HG02678 (cell line): ENCODE results near the gene ARHGEF33.

Experiments
- ATAC-seq: cut with Tn5 transposase; IDR thresholded peaks from one replicate; pipeline ENCODE4 v1.9.1; 2021; ENCODE audit warnings: mild to moderate bottlenecking, moderate library complexity; ENCODE audit not compliant: unreplicated experiment

Gene ARHGEF33

GRCh38 chr2:38889575-38889974 is at the start of gene ARHGEF33:
Gene ARHGEF33, plus strand, starts transcription at chr2:38889875. Its CDS starts 29,573 bp downstream, at chr2:38919448.
- no peak for ATAC-seq

DNA sequence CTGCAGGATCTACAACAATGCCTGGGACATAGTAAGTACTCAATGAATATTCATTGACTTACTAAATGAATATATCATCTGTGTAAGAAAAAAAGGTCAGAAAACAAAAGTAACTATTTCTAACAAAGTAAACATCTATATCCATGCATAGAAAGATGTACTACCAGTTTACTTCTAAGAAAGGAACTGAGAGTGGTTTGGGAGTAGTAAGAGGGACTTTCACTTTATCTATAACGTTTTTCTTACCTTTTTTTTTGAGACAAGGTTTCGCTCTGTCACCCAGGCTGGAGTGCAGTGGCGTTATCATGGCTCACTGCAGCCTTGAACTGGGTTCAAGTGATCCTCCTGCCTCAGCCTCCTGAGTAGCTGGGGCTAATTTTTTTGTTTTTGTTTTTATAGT is 39.6 kb upstream of the ARHGEF33 start:
- ATAC-seq: peak; percentile 84

DNA sequence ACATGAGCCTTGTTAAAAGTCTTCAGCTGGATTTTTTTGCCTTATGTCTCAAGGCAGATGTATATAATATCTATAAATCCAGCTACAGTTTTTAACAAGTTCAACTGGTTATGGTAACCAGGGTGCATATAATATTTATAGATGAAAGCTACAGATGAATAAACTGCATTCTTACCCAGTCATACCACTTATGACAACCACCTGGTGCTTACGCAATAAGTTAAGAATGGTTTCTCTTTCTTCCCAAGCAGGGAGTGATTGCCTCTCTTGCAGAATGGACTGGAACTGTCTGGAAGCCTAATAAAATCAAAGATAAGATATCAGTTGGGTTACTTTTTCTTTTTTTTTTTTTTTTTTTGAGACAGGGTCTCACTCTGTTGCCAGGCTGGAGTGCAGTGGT is 33.5 kb upstream of the ARHGEF33 start:
- no peak for ATAC-seq

DNA sequence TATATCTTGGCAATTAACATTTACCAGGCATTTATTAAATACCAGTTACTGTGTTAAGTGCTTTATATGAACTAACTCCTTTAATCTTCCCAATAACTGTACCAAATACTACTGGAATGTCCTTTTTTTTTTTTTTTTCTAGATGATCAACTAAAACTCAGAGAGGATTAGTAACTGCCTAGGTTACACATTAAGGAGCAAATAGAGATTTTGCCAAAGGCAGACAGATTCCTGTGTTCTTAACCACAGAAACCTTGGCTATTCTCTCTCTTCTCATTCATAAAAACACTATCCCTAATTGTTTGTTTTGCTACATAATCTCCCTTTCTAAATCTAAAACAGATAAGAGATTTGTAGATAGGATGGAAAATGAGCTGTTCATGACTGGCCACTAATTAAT is 27.2 kb upstream of the ARHGEF33 start:
- no peak for ATAC-seq

- ATAC-seq: no peak
These were observed 26.5 kb upstream of the ARHGEF33 start for GRCh38 chr2:38863061-38863695.

DNA sequence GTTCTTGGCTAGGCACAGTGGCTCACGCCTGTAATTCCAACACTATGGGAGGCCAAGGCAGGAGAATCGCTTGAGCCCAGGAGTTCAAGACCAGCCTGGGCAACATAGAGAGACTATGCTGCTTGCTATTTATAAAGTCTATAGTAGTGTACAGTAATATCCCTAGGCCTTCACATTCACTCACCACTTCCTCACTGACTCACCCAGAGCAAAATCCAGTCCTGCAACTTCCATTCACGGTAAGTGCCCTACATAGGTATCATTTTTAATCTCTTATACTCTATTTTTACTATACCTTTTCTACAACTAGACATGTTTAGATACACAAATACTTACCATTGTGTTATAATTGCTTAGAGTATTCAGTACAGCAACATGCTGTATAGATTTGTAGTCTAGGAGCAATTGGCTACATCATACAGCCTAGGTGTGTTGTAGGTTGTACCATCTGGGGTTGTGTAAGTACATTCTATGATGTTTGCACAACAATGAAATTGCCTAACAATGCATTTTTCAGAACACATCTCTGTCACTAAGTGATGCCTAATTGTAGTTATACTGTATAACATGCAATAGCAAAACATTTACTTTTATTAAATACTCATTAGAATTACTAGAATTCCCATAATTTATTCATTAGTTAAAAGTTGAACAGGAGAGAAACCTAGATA is 22.8 kb upstream of the ARHGEF33 start:
- ATAC-seq: no peak

- ATAC-seq: no peak
These were observed 18.2 kb upstream of the ARHGEF33 start for GRCh38 chr2:38871432-38871831.

- ATAC-seq: no peak
These were observed 15.9 kb upstream of the ARHGEF33 start for GRCh38 chr2:38873763-38874162.

GRCh38 chr2:38875227-38875575 is 14.5 kb upstream of the ARHGEF33 start:
- ATAC-seq: peak; percentile 4

- ATAC-seq: peak; percentile 100
These were observed 13.9 kb upstream of the ARHGEF33 start, which contains the start of the genes DHX57 and MORN2 for GRCh38 chr2:38875576-38876367. Gene DHX57, minus strand, starts transcription at chr2:38875934. Its CDS starts 7,529 bp downstream, at chr2:38868405. Gene MORN2, plus strand, starts transcription at chr2:38875976.

DNA sequence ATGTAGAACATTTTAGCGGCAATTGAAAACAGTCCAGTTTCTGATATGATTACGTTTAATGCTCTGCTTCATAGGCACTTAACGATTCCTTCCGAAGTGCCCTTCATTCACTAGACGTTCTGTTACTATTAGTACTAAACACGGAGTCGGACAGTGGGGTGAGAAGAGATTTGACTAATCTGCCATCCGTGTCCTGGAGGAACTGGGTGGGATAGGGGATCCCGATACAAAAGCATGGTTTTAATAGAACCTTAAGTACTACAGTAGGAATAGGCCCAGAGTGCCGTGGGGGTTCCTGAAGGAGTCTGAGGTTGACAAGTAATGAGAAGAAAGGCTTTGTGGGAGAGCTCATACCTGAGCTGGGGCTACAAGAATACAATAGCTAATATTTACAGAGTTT is 13.3 kb upstream of the ARHGEF33 start:
- ATAC-seq: no peak

DNA sequence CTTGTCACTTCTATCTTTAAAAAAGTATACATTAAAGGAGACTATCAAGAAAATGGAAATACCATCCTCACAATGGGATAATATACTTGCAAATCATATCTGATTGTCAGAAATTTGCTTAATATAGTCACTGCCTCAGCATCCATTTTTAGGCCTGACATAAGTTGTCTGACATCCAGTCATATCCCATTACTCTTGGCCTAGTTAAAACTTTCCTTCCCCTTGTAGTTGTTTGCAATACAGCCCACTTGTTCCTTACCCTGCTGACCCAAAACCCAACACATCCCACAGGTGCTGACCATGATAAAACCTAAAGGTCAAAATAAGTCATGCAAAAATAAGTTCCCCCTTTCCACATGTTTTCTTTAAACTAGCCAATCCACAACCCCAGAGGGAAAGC is 3.6 kb upstream of the ARHGEF33 start:
- no peak for ATAC-seq

- ATAC-seq: no peak
These were observed 2.3 kb upstream of the ARHGEF33 start for GRCh38 chr2:38887347-38887746.

- ATAC-seq: no peak
These were observed 1.6 kb upstream of the ARHGEF33 start for GRCh38 chr2:38887902-38888554.

DNA sequence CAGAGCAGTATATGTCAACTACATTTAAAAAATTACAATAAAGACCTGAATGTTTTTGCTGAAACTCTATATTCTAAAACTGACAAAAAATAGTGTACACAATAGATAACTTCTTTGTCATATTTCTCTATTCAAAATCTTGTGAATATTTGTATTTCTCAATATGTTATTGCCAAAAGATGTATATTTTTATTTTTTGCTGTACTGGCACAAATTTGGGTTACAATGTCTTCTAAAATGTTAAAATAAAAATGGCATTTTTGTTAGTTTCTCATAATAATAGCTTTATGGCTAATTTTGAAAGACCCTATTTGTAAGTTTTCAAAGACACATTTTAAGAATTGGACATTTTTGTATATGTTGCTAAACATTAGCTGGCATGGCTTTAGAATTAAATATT is 630 bp upstream of the ARHGEF33 start:
- no peak for ATAC-seq

- no peak for ATAC-seq
These were observed 3.1 kb downstream of the ARHGEF33 start for GRCh38 chr2:38892819-38893218.

- no peak for ATAC-seq
These were observed 8.6 kb downstream of the ARHGEF33 start for GRCh38 chr2:38898256-38898655.

DNA sequence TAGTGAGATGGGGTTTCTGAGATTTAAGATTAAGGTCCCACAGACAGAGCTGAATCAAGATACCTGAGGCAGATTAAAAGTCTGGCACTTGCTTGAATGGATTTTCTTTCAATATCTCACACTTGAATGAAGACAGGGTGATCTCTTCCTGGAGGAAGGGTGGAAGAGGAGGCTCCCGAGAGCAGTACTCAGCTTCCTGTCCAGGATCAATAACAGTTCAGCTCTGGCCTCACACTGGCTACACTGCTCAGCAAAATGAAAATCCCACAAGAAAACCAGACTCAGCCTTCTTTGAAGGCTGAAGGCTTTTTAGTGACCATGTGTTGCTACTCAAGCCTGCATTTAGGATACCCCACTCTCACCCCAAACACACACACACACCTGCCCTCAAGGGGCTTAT is 11.1 kb downstream of the ARHGEF33 start:
- ATAC-seq: no peak

- ATAC-seq: peak; percentile 53
These were observed 15.6 kb downstream of the ARHGEF33 start for GRCh38 chr2:38905251-38905650.

- no peak for ATAC-seq
These were observed 17.6 kb downstream of the ARHGEF33 start for GRCh38 chr2:38907242-38907641.
